Measurements from ENCODE around the gene ELL. TPM values are rescaled to one million over a fixed set of nuclear protein-coding genes. Genes with fewer than 3 reads are reported as not detected.

ELL gene
- total RNA-seq, 1 donor, result 10.9 TPM

GRCh38 chr19:18469069-18469846, 52.6 kb downstream of the ELL start:
- peak; percentile 77 for DNase-seq (ENCODE audit: low read depth)
- TF ChIP-seq CTCF (IDR thresholded peaks at IDR 0.05; ENCODE audit: insufficient read depth, low read length), result peak; percentile 81
- H3K4me3 ChIP-seq (ENCODE audit: low read depth, low read length), result no peak overlapping the region

- no peak overlapping the region for H3K4me3 ChIP-seq (ENCODE audit: low read depth, low read length)
- no peak for TF ChIP-seq CTCF (IDR thresholded peaks at IDR 0.05; ENCODE audit: insufficient read depth, low read length)
- DNase-seq (ENCODE audit: low read depth), result no peak
These were observed 53.4 kb downstream of the ELL start for GRCh38 chr19:18468517-18468916.

DNA sequence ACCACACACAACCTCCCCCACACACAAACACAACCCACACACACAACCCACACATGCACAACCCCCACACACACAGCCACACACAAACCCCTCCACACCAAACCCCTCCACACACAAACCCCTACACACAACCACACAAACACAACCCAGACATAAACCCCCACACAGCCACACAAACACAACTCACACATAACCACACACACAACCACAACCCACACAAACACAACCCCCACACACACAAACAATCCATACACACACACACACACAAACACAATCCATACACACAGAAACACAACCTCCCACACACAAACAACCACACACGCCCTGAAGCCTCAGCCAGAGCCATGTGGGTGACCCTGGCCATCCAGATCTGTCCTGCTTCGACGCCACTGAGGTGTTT, 53.9 kb downstream of the ELL start:
- TF ChIP-seq CTCF (IDR thresholded peaks at IDR 0.05; ENCODE audit: insufficient read depth, low read length), result no peak
- H3K4me3 ChIP-seq (ENCODE audit: low read depth, low read length), result no peak overlapping the region
- DNase-seq (ENCODE audit: low read depth), result no peak

- no peak for DNase-seq (ENCODE audit: low read depth)
- H3K4me3 ChIP-seq (ENCODE audit: low read depth, low read length), result no peak overlapping the region
- no peak for TF ChIP-seq CTCF (IDR thresholded peaks at IDR 0.05; ENCODE audit: insufficient read depth, low read length)
These were observed 55.5 kb downstream of the ELL start for GRCh38 chr19:18466354-18466753.

- DNase-seq (ENCODE audit: low read depth), result no peak
- H3K4me3 ChIP-seq (ENCODE audit: low read depth, low read length), result no peak overlapping the region
- TF ChIP-seq CTCF (IDR thresholded peaks at IDR 0.05; ENCODE audit: insufficient read depth, low read length), result no peak
These were observed 55.9 kb downstream of the ELL start for GRCh38 chr19:18465964-18466339.

DNA sequence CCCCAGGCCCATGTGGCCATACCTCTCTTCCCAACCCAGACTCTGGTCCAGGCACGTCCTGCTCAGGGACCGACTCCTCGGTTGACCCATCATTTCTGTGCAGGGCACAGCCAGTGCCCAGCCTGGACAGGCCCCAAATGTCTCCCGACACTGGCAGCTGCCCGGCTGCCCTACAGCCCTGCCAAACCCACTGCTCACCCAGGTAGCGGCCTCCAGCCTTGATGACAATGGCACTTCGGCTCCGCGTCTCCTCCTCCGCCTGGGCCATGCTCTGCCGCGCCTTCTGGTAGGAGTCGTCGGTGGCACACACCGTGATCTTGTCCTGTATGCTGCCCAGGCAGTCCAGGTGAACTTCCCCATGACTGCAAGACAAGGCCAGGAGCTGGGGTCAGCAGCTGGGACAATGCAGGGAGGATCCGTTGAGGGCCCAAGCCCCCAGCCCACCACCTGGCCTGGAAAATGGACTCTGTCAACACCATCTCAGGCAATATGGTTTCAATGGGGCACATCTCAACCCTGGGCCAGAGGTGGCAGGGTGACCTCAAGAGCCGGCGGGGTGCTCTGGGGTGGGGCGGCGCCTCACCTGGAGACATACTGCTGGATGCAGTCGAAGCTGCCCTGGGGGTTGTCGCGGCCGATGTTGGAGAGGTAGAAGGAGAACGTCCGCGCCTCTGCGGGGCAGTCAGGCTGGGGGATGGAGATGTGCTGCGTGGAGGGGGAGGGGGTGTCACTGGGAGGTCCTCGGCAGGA, 56.5 kb downstream of the ELL start:
- no peak for TF ChIP-seq CTCF (IDR thresholded peaks at IDR 0.05; ENCODE audit: insufficient read depth, low read length)
- H3K4me3 ChIP-seq (ENCODE audit: low read depth, low read length), result no peak overlapping the region
- DNase-seq (ENCODE audit: low read depth), result no peak
